GM18907 (cell line): ENCODE data around the gene SFTPB.
"Not testable (repeated sequence)": the region's sequence is repeated elsewhere in the genome, so short reads cannot be mapped to it uniquely, and the experiment has no call there.

Experiments
- ATAC-seq: cut with Tn5 transposase; IDR thresholded peaks from one replicate; pipeline ENCODE4 v1.9.1; 2021; ENCODE audit warnings: mild to moderate bottlenecking, moderate library complexity; ENCODE audit not compliant: unreplicated experiment

SFTPB gene

GRCh38 chr2:85678377-85678776, 10.4 kb upstream of the SFTPB start:
- no peak for ATAC-seq

GRCh38 chr2:85675866-85676548, 8.0 kb upstream of the SFTPB start:
- ATAC-seq = no peak

DNA sequence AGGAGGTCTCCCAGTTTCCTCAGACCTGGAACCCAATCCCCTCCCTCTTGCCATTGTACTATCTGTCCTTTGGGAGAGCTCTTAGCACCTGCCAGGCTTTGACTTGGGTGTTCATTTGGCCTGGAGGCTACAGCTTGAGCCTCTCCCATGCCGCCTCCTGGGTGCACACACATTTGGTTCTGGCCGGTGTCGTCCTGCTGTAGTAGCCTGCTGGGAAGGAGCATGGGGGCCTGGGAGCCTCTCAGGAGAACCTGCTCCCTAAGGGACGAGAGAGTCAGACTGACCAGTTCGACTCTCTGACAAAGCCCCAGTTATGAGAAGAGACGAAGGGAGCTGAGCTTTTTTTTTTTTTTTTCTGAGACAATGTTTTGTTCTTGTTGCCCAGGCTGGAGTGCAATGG, 7.4 kb upstream of the SFTPB start:
- ATAC-seq = no peak

GRCh38 chr2:85674417-85674816, 6.4 kb upstream of the SFTPB start:
- ATAC-seq = no peak

DNA sequence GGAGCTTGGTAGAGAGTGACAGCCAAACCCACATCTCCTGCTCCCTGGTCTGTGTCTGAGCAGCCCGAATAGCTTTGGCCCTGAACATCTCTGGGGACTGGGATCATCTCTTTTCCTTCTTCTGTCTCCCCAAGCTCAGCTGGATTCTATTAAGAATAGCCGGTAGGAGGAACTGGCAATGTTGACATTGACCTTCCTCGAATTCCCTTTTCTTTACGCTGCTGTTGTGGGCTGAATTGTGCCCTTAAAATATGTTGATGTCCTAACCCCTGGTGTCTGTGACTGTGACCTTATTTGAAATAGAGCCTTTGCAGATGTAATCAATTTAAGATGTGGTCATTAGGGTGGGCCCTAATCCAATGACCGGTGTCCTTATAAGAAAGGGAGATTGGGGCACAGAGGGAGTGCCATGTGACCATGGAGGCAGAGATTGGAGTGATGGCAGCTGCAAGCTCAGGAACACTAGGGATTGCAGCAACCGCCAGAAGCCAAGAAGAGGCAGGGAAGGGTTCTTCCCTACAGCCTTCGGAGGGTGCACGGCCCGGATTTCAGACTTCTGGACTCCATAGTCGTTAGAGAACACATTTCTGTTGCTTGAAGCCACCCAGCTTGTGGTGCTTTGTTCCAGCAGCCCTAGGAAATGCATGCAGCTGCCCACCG, 5.8 kb upstream of the SFTPB start:
- no peak for ATAC-seq

GRCh38 chr2:85672456-85672855, 4.5 kb upstream of the SFTPB start:
- no peak for ATAC-seq

GRCh38 chr2:85670416-85670815, 2.4 kb upstream of the SFTPB start:
- not testable (repeated sequence) for ATAC-seq

- ATAC-seq = peak; percentile 93
Measured at GRCh38 chr2:85669549-85669948, 1.6 kb upstream of the SFTPB start.

DNA sequence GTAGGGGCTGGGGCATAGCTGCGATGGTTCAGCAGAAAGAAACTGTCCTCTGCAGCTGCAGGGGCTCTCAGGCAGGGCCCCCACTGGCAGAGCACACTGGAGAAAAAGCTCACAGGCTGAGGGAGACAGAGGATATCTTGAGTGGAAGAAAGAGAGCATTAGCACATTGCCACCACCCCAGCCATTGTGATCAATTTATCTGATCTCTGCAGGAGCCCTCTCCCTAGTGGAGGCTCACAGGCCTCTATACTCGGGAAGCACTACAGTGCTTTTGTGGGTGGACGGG, 801 bp upstream of the SFTPB start:
- ATAC-seq = no peak

DNA sequence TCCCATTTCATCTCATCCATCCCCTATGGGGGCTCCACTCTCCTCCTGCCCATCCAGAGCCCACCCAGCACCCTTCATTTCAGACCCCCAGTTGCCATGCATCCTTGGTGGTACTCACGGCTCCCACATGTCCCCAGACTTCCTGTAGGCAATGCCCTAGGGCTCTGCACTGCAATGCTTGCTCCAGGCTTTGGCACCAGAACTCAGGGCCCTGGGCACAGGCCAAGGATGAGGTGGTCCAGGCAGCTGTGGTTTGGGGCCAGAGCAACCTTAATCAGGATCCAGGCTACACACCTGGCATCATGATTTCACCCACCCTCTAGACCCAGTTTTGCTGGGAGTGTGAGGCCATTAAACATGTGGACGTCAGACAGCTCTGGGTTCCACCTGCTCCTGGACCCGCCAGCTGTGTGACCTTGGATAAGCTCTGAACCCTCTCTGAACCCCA, 414 bp downstream of the SFTPB start:
- no peak for ATAC-seq

DNA sequence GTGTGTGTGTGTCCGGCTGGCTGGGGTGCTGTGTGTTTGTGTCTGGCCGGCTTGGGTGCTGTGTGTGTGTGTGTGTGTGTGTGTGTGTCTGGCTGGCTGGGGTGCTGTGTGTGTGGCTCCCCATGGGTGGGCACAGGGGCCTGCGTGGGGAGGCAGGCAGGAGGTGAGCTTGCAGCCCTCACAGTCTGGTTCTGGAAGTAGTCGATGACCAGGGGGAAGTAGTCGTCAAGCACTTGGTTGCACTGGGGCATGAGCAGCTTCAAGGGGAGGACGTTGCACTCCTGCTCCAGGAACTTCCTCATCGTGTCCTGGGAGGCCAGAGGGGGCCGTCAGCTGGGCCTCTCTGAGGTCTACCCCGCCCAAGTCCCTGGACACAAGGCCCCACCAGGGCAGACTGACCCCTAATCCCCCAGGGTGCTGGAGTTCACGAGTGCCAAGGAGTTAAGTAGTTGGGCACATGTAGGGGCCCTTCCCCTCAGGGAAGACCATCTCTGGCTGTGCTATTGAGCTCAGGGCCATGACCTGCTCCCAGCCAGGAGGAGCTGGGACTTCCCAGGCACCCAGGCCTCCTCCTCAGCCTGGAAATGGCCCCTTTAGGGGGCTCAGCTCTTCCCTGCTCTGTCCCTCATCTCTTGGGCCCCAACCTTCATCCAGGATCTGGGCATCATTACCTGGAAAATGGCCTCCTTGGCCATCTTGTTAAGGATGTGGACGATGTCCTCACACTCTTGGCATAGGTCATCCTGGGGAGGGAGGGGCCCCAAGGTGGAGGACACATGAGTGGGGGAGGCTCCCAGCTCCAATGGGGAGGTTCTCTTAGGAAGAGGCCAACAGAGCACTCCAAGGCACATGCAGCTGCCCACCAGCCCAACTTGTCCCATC, 1.3 kb downstream of the SFTPB start:
- ATAC-seq = no peak

- no peak for ATAC-seq
Measured at GRCh38 chr2:85666016-85666415, 2.0 kb downstream of the SFTPB start.

GRCh38 chr2:85665264-85665937, 2.6 kb downstream of the SFTPB start:
- no peak for ATAC-seq

DNA sequence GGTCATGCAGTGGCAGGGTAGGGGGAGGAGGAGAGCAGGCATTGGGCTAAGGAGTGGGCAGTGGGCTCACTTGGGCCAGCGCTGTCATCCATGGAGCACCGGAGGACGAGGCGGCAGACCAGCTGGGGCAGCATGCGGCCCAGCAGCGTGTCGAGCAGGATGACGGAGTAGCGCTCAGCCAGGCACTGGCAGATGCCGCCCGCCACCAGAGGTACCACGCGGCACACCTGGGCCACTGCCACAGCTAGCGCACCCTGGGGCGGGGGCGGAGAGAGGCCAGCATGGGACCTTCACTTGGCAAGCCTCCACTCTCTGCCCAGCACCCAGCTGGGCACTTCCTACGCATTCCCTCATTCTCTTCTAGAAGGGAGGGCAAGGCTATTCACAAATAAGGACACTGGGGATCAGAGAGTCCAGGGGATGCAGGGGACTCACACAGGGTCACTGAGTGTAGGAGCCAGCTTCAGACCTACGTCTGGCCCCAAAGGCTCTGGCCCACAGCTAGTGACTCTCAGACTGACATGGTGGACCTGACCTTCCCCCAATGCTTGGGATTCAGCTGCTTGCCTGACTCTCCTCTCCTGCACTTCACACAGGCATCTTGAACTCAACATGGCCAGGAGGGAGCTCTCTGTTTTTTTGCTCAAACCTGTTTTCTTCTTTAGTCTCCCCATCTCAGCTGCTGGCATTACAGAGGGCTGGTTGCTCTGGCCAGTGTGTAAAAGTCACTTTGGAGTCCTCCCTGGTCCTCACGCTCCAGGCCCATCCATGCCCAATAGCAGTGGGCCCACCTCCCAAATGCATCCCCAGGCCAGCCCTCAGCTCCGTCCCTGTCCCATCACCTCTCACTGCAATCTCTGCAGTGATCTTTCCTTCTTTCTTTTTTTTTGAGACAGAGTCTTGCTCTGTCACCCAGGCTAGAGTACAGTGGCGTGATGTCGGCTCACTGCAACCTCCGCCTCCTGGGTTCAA, 4.1 kb downstream of the SFTPB start:
- no peak for ATAC-seq

GRCh38 chr2:85662899-85663593, 5.0 kb downstream of the SFTPB start:
- no peak for ATAC-seq

- no peak for ATAC-seq
Measured at GRCh38 chr2:85661139-85661858, 6.7 kb downstream of the SFTPB start.

- no peak for ATAC-seq
Measured at GRCh38 chr2:85660725-85661124, 7.3 kb downstream of the SFTPB start.

- not testable (repeated sequence) for ATAC-seq
Measured at GRCh38 chr2:85660301-85660700, 7.7 kb downstream of the SFTPB start.
